ENCODE data around the gene METAP1D. TPM values are rescaled to one million over a fixed set of nuclear protein-coding genes. Genes with fewer than 3 reads are reported as not detected.

The METAP1D gene
- total RNA-seq, 1 donor from 2014 or later, result 4.6 TPM

DNA sequence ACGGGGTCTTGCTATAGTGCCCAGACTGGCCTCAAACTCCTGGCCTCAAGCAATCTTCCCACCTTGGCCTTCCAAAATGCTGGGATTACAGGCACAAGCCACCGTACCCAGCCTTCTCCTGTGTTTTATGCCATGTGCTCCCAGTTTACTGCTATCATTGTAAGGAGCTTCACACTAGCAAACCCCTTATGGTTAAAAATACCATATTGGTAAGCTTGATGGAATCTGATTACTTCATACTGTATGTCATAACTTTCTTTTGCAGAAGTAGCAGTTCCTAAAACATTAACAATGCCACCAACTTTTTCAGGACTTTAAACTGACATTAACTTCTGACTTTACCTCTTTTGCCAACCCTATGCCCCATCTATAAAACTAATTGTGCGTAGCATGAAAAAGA is 41.3 kb upstream of the METAP1D start:
- Mint-ChIP-seq H3K4me3 (ENCODE audit: unreplicated experiment) (no peak overlapping the region), H3K4me1 (ENCODE audit: low read depth) (peaks cover 27% of the 10 kb centered on the region), H3K9me3 (ENCODE audit: low read depth) (no peaks in the 10 kb centered on the region), H3K27me3 (ENCODE audit: low read depth) (no peaks in the 10 kb centered on the region), H3K36me3 (ENCODE audit: low read depth) (peaks cover 7% of the 10 kb centered on the region), H3K27ac (ENCODE audit: unreplicated experiment) (peak overlapping the region; percentile 49)
- DNase-seq (ENCODE audit: low spot score), result no peak
- TF ChIP-seq, protein P1, sequence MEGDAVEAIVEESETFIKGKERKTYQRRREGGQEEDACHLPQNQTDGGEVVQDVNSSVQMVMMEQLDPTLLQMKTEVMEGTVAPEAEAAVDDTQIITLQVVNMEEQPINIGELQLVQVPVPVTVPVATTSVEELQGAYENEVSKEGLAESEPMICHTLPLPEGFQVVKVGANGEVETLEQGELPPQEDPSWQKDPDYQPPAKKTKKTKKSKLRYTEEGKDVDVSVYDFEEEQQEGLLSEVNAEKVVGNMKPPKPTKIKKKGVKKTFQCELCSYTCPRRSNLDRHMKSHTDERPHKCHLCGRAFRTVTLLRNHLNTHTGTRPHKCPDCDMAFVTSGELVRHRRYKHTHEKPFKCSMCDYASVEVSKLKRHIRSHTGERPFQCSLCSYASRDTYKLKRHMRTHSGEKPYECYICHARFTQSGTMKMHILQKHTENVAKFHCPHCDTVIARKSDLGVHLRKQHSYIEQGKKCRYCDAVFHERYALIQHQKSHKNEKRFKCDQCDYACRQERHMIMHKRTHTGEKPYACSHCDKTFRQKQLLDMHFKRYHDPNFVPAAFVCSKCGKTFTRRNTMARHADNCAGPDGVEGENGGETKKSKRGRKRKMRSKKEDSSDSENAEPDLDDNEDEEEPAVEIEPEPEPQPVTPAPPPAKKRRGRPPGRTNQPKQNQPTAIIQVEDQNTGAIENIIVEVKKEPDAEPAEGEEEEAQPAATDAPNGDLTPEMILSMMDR (IDR thresholded peaks at IDR 0.05), result no peak

DNA sequence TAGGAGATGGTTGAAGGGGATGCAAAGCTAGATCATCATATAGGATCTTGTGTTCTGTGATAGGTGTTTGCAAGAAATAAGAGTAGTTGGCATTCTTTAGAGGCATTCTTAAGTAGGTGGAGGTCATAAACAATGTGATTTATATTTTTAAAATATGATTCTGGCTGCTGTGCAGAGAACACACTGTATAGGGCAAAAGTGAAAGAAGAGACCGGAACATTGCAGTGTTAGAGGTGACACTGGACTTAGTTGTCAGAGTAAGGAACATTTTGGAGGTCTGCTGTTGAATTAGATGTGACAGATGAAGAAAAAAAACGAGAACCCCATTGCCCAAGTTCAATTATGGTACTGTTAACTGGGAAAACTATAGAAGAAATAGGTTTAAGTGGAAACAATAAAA is 39.8 kb upstream of the METAP1D start:
- no peaks in the 10 kb centered on the region for H3K27me3 Mint-ChIP-seq (ENCODE audit: low read depth)
- TF ChIP-seq, protein P1 (IDR thresholded peaks at IDR 0.05), result no peak
- H3K27ac Mint-ChIP-seq (ENCODE audit: unreplicated experiment), result no peak overlapping the region
- DNase-seq (ENCODE audit: low spot score), result no peak
- H3K4me3 Mint-ChIP-seq (ENCODE audit: unreplicated experiment), result no peak overlapping the region
- peaks cover 22% of the 10 kb centered on the region for H3K4me1 Mint-ChIP-seq (ENCODE audit: low read depth)
- peaks cover 2% of the 10 kb centered on the region for H3K36me3 Mint-ChIP-seq (ENCODE audit: low read depth)
- H3K9me3 Mint-ChIP-seq (ENCODE audit: low read depth), result no peaks in the 10 kb centered on the region

DNA sequence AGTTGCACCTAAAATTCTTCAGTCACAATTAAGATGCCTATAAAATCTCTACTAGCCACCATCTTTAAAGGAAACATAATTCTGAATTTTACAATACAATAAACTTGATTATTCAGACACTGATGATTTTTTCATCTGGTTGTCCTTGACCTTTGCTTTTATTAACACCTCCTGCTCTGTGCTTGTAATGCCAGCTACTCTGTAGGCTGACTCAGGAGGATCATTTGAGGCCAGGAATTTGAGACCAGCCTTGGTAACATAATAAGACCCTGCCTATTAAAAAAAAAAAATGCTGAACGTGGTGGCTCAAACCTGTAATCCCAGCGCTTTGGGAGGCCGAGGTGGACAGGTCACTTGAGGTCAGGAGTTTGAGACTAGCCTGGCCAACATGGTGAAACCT is 39.2 kb upstream of the METAP1D start:
- H3K4me3 Mint-ChIP-seq (ENCODE audit: unreplicated experiment), result no peak overlapping the region
- peaks cover 20% of the 10 kb centered on the region for H3K4me1 Mint-ChIP-seq (ENCODE audit: low read depth)
- no peaks in the 10 kb centered on the region for H3K27me3 Mint-ChIP-seq (ENCODE audit: low read depth)
- H3K36me3 Mint-ChIP-seq (ENCODE audit: low read depth), result no peaks in the 10 kb centered on the region
- H3K9me3 Mint-ChIP-seq (ENCODE audit: low read depth), result no peaks in the 10 kb centered on the region
- H3K27ac Mint-ChIP-seq (ENCODE audit: unreplicated experiment), result no peak overlapping the region
- no peak for DNase-seq (ENCODE audit: low spot score)
- TF ChIP-seq, protein P1 (IDR thresholded peaks at IDR 0.05), result no peak

DNA sequence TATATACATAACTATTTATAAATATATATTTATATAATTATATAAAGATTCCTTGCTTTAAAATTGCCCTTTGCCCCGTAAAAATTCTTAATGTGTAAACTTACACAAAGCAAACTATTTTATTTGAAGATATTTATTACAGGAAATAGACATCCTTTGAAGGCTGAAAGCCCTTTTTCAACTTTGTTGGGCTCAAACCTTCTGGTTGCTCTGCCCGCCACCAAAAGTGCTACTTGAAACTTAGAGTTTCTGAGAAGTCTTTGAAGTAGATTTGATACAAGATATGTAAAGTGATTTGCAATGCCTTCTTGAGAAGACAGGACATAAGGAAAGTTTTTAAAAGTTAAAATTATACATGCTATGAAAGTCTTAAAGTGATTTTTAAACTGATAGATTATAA is 36.6 kb upstream of the METAP1D start:
- no peaks in the 10 kb centered on the region for H3K27me3 Mint-ChIP-seq (ENCODE audit: low read depth)
- no peak for DNase-seq (ENCODE audit: low spot score)
- H3K4me3 Mint-ChIP-seq (ENCODE audit: unreplicated experiment), result no peak overlapping the region
- peaks cover 5% of the 10 kb centered on the region for H3K36me3 Mint-ChIP-seq (ENCODE audit: low read depth)
- no peaks in the 10 kb centered on the region for H3K9me3 Mint-ChIP-seq (ENCODE audit: low read depth)
- TF ChIP-seq, protein P1 (IDR thresholded peaks at IDR 0.05), result no peak
- peaks cover 20% of the 10 kb centered on the region for H3K4me1 Mint-ChIP-seq (ENCODE audit: low read depth)
- H3K27ac Mint-ChIP-seq (ENCODE audit: unreplicated experiment), result no peak overlapping the region

DNA sequence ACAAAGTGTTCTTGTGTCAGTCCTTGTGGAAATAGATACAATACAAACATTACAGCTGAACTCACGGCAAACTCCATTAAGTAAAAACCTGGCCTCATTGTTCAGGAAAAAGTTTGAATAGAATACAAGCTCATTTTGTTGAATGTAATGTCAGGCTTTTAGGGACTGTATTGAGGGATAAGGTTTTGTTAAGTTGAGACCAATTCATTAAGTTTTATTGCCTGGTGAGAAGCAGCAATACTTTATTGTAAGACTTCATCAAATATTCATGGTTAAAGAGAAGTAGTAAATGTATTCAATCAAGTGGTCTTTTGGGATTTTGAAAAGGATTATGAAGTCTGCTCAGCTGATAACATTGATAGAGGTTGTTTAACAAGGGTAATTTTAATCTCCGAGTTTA is 35.4 kb upstream of the METAP1D start:
- Mint-ChIP-seq H3K4me1 (ENCODE audit: low read depth) (peaks cover 14% of the 10 kb centered on the region), H3K27me3 (ENCODE audit: low read depth) (no peaks in the 10 kb centered on the region), H3K9me3 (ENCODE audit: low read depth) (no peaks in the 10 kb centered on the region), H3K36me3 (ENCODE audit: low read depth) (peaks cover 5% of the 10 kb centered on the region), H3K27ac (ENCODE audit: unreplicated experiment) (no peak overlapping the region), H3K4me3 (ENCODE audit: unreplicated experiment) (no peak overlapping the region)
- no peak for DNase-seq (ENCODE audit: low spot score)
- TF ChIP-seq, protein P1 (IDR thresholded peaks at IDR 0.05), result no peak
